DND-41 (cell line): ENCODE measurements around the gene RMI2.

ENCODE experiments used
- CTCF ChIP-seq: IDR thresholded peaks from 2 replicates; pipeline ENCODE4 v1.5.1; 2012; ENCODE audit warnings: borderline replicate concordance, low read length, moderate library complexity, mild to moderate bottlenecking; ENCODE audit not compliant: poor library complexity, severe bottlenecking; ENCODE audit errors: extremely low read depth
- EZH2 ChIP-seq: IDR thresholded peaks from 3 replicates; pipeline ENCODE4 v1.6.1; 2012; ENCODE audit warnings: borderline replicate concordance, low read depth, mild to moderate bottlenecking, moderate library complexity, low read length, inconsistent platforms; ENCODE audit not compliant: severe bottlenecking

GRCh38 chr16:11339075-11339474 is 6.2 kb upstream of the RMI2 start:
- no peak for TF ChIP-seq CTCF
- no peak for TF ChIP-seq EZH2
